Right renal cortex interstitium (tissue), 3 donors: Measurements from ENCODE around the gene ADGRG2. TPM values are rescaled to one million over a fixed set of nuclear protein-coding genes. Genes with fewer than 3 reads are reported as not detected.

Experiments
- DNase-seq, 3 donors: peaks; one replicate each; pipeline ENCODE4 v3.0.0-alpha.2; 2013; ENCODE audit warnings: low read depth in 3 of 3, low spot score in 2 of 3
- polyA plus RNA-seq, 3 donors: library from polyadenylated mRNA; unstranded; fragments of 120-200 nt; gene quantifications; one replicate each; pipeline ENCODE4 v1.2.1, GENCODE V29; 2013; ENCODE audit not compliant: insufficient read length in 3 of 3

The ADGRG2 gene
- polyA plus RNA-seq = 10 to 100 TPM; 12.0 to 17.4 (median 15.3) TPM

GRCh38 chrX:19121898-19122640 lies at the start of gene ADGRG2:
Gene ADGRG2, minus strand, starts transcription at chrX:19122468. Its CDS starts 53,634 bp downstream, at chrX:19068834.
- no peak for DNase-seq

DNA sequence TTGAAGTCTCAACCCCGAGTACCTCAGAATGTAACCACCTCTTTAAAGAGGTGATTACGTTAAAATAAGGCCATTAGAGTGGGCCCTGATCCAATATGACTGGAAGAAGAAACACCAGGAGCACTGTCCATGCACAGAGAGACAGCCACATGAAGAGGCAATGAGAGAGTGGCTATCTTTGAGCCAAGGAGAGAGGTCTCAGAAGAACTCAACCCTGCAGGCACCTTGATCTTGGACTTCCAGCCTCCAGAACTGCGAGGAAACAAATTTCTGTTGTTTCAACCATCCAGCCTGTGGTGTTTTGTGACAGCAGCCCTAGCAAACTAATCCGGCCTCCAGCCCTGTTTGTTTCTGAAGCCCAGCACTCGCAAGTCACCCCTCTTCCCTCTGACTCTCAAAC lies 46.3 kb upstream of the ADGRG2 start:
- no peak for DNase-seq

DNA sequence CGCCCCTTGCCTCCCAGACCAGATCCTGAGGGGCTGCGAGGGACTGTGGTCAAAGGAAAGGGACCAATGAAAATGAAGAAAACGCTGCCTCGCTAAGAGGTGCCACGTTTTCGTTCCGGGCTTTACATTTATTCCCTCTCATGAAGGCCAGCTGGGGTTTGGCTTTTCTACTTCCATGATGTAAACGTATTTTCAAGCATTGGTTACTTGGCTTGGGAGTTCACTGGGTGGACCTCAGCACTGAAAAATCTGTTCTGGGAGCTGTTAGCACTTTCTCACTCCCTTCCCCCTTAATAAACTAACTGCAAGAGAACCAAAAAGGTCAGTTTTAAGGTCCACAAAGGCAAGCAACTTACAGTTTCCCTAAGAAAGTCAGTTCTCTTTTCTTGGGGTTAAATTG lies 40.6 kb upstream of the ADGRG2 start:
- DNase-seq = no peak

- no peak for DNase-seq
Observed at GRCh38 chrX:19156186-19156585, 33.9 kb upstream of the ADGRG2 start.

DNA sequence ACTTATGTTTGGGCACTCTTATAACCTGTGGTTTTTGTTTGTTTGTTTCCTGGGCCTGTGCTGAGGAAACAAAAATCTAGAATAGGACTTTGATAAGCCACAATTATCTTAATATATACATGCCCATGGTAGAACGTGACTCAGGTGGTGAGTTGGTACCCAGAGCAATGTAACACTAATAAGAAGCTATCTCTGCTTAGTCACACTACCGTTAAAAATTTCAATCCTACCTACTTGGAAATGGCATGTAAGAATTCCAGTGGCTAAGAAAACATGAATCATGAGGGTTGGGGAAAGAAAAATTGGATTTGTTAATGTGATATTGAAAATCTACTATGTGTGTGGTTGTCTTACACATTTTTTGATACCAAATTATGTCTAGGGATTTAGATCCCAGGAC lies 30.5 kb upstream of the ADGRG2 start:
- DNase-seq = no peak

DNA sequence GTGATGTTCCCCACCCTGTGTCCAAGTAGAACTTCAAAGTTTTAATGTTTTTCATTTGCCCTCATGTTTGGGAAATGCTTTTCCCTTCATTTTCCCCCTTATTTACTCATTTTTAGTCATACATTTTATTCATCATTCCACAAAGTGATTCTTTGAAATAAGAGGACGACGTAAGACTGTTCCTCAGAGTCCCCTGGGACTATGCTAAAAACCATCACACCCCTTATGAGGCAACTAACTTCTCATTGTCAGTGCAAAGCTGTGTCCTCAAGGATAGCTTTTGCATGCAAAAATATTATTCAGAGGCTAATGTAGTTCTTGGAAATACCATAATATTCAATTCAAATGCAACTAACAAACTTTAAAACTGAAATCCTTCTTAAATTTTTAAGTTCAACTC lies 14.8 kb upstream of the ADGRG2 start:
- DNase-seq = no peak

- no peak for DNase-seq
Observed at GRCh38 chrX:19133784-19134183, 11.5 kb upstream of the ADGRG2 start.

GRCh38 chrX:19133231-19133630 lies 11.0 kb upstream of the ADGRG2 start:
- no peak for DNase-seq

DNA sequence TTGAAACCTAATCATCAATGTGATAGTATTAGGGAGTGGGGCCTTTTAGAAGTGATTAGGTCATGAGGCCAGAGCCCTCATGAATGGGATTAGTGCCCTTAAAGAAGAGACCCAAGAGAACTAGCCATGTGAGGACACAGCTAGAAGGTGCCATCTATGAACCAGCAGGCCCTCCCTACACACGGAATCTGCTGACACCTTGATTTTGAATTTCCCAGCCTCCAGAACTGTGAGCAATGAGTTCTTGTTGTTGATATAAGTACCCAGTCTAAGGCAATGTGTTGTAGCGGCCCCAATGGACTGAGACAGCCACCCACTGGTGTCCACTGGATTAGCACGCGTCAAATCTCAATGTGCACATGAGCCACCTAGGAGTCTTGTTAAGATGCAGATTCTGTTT lies 8.4 kb upstream of the ADGRG2 start:
- no peak for DNase-seq

DNA sequence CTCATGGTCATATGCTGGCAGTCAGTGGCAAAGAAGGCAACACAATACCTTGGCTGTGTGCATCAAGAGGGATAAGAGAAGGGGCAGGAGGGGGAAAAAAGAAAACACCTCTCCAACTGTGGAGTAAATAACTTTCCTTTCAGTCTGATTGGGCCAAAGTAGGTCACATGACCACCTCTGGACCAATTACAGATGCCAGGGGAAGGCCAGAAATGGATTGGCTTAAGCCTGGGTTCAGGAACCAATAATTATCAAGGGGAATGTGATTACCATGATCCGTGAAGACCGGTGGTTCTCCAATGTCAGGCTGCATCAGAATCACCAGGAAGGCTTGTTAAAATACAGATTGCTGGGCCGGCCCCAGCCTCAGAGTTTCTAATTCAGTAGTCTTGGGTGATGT lies 7.4 kb upstream of the ADGRG2 start:
- DNase-seq = no peak

GRCh38 chrX:19127649-19128168 lies 5.4 kb upstream of the ADGRG2 start:
- DNase-seq = no peak

DNA sequence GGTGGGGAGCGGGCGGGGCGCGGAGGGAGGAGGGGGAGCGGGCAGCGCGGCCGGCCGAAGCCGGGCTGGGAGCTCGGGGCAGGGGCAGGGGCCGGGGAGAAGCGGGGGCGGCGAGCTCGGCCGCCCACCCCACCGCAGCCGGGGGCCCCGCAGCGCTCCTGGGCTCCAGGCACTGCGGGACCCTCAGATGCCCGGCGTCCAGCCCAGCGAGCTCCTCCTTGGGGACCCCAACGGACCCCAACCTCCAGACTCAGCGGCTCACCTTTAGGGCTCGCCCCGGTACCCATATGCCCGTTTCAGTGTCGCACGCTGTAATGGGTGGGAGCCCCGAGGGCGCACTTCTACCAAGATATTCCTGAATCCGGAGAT lies 357 bp upstream of the ADGRG2 start:
- no peak for DNase-seq

DNA sequence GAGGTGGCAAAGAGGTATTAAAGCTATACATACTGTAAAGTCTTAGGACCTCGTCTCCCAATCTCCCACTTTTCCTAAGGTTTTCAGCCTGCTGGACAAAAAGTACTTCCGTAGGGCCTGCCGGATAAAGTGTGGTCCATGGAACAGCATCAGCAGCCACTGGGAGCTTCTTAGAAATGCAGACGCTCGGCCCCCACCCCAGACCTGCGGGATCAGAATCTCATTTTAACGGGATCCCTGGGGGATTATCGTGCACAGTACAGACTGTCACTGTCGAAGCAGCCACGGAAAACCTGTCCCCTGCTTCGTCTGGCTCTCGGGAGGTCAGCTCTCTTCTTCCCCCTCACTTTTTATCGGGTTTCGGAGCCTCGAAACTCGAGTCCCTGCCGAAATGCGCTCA lies 802 bp downstream of the ADGRG2 start:
- DNase-seq = no peak

DNA sequence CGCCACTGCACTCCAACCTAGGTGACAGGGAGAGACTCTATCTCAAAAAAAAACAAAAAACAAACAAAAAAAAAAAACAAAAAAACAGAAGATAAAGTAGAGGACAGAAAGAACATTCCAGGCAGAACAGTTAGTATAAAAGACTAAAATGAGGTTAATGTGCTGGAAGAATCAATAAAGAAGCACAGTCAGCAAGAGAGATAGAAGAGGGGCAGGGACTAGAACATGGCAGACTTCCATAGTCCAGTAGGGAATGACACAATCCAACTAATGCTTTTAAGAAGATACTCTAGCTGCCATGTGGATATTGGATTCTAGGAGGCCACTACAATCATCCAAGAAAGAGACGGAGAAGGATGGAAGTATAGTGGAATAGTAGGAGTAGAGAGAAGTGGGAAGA lies 11.6 kb downstream of the ADGRG2 start:
- DNase-seq = no peak

DNA sequence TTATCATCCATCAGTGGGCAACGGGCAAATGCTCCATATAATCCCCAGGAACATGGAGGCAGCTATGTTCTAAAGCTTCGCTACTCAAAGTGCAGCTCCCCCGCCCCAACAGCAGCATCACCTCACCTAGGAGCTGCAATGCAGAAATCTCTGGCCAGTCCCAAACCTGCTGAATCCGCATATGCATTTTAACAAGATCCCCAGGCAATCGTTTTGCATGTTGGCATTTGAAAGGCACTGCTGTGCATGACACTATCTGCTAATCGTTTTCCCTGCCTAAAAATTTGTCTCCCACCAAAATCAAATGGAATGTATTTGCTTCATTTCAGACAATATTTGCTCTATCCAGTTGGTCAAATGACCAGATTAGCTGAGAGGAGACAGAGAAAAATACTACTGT lies 15.2 kb downstream of the ADGRG2 start:
- no peak for DNase-seq

- DNase-seq = no peak
Observed at GRCh38 chrX:19100586-19100985, 21.7 kb downstream of the ADGRG2 start.

DNA sequence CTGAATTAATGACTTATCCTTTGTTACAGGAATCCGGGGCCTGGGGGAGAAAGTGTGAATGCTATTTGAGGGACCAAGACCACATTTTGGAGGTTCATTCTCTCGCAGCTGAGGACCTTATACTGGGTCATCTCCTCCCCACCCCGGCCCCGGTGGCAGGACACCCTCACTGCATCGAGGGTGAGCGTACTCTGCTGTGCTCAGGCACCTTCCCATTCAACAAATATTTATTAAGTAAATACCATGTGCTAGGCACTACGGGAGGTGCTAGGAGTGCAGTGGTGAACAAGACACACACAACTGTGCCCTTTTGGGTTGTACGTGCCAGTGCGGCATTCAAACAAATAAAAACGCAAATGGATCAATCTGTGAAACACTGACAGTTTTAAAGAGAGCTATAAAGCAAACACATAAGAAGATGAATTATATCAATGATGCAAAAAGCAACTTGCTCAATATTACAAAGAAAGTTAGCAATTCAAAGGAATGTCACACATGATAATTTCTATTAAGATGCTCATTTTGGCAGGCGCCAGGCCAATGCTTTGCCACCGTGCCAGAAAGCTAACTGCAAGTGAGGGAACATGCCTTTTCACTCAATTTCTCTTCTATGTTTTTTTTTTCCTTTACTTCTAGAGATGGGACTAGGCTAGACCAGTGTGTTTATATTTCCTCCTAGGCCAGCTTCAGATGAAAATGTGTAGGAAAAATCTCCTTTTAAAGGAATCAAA lies 24.6 kb downstream of the ADGRG2 start:
- DNase-seq = no peak

GRCh38 chrX:19096586-19096985 lies 25.7 kb downstream of the ADGRG2 start:
- no peak for DNase-seq

GRCh38 chrX:19094654-19095053 lies 27.6 kb downstream of the ADGRG2 start:
- DNase-seq = no peak

DNA sequence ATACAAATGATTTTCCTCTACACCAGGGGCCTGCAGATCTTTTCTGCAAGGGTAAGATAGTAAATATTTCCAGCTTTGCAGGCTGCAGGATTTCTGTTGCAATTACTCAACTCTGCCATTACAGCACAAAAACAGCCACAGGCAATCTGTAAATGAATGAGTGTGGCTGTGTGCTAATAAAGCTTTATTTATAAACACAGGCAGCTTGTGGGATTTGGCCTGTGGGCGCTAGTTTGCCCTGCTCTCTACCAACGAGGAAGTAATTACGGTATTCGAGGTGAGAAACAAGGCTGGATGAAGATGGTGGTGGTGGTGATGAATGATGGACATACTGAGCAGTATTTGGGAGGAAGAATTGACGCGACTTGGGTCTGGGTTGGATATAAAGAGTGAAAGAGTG lies 30.7 kb downstream of the ADGRG2 start:
- no peak for DNase-seq

- DNase-seq = no peak
Observed at GRCh38 chrX:19089555-19090040, 32.7 kb downstream of the ADGRG2 start.
